Amniotic stem cell (primary cell): Measurements from ENCODE around the gene HIVEP1.

Source experiments
- DNase-seq: peaks from one replicate; lab custom pipeline; 2025; lab: John Stamatoyannopoulos, UW

The HIVEP1 gene

GRCh38 chr6:11994875-11995461, 17.1 kb upstream of the HIVEP1 start:
- no peak for DNase-seq

GRCh38 chr6:11996751-11997150, 15.4 kb upstream of the HIVEP1 start:
- DNase-seq: no peak

- DNase-seq: no peak
Measured at GRCh38 chr6:11999246-11999645, 12.9 kb upstream of the HIVEP1 start.

- DNase-seq: no peak
Measured at GRCh38 chr6:12000174-12000573, 11.9 kb upstream of the HIVEP1 start.

GRCh38 chr6:12001004-12001705, 11.0 kb upstream of the HIVEP1 start:
- DNase-seq: no peak

- no peak for DNase-seq
Measured at GRCh38 chr6:12001706-12002435, 10.2 kb upstream of the HIVEP1 start.

GRCh38 chr6:12007473-12007872, 4.6 kb upstream of the HIVEP1 start:
- no peak for DNase-seq

- DNase-seq: no peak
Measured at GRCh38 chr6:12007887-12008286, 4.2 kb upstream of the HIVEP1 start.

- DNase-seq: peak; percentile 27
Measured at GRCh38 chr6:12008366-12009179, 3.5 kb upstream of the HIVEP1 start.

GRCh38 chr6:12009180-12009685, 2.9 kb upstream of the HIVEP1 start:
- no peak for DNase-seq

- no peak for DNase-seq
Measured at GRCh38 chr6:12009876-12010634, 2.1 kb upstream of the HIVEP1 start.

- DNase-seq: no peak
Measured at GRCh38 chr6:12010635-12011275, 1.4 kb upstream of the HIVEP1 start.

- peak; percentile 98 for DNase-seq
Measured at GRCh38 chr6:12011276-12012037, 655 bp upstream of the HIVEP1 start.

GRCh38 chr6:12012558-12013306, 620 bp downstream of the HIVEP1 start:
- DNase-seq: peak; percentile 81

- no peak for DNase-seq
Measured at GRCh38 chr6:12013307-12013719, 1.2 kb downstream of the HIVEP1 start.

GRCh38 chr6:12014027-12014872, 2.1 kb downstream of the HIVEP1 start:
- no peak for DNase-seq

GRCh38 chr6:12014873-12015149, 2.7 kb downstream of the HIVEP1 start:
- DNase-seq: no peak

GRCh38 chr6:12017263-12017662, 5.2 kb downstream of the HIVEP1 start:
- DNase-seq: no peak
